ENCODE results near the gene C14orf180.
"Not testable (repeated sequence)": the region's sequence is repeated elsewhere in the genome, so short reads cannot be mapped to it uniquely, and the experiment has no call there.

C14orf180 gene

GRCh38 chr14:104634886-104635570 lies 55.5 kb downstream of the C14orf180 start:
- no peak overlapping the region for H3K4me3 ChIP-seq (ENCODE audit: low read length)
- no peak for DNase-seq (ENCODE audit: low read depth, low spot score)

DNA sequence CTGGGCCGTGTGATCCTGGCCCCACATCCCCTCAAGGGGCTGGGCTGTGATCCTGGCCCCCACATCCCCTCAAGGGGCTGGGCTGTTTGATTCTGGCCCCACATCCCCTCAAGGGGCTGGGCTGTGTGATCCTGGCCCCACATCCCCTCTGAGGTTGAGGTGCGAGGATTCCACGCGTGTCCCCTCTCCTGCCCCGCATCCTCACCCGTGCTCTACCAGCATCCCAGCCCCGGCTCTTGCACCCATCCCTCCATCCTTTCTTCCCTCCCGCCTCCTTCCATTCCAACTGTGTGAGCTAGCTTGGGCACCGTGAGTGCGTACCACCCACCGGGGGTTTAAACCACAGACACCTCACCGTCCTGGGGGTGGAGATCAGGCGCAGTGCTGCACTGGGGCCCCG lies 56.2 kb downstream of the C14orf180 start:
- H3K4me3 ChIP-seq (ENCODE audit: low read length): no peak overlapping the region
- DNase-seq (ENCODE audit: low read depth, low spot score): no peak

DNA sequence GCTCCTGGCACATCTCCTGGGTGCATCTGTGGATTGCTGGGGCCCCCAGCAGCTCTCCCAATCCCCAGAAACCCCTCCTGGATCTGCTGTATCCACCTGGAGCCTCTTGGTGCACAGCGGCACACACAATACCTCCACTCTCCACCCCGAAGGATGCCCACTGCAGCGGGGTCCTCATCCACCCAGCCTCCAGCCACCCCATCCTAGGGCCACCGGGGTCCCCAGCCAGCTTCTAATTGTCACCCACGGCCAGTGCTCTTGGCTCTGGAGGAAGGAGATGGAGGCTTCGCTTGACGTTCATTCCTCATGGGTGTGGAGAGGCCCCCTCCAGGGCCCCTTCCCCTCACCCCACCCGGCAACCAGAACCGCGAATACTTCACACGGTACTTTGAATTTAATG lies 56.6 kb downstream of the C14orf180 start:
- H3K4me3 ChIP-seq (ENCODE audit: low read length): no peak overlapping the region
- DNase-seq (ENCODE audit: low read depth, low spot score): no peak

DNA sequence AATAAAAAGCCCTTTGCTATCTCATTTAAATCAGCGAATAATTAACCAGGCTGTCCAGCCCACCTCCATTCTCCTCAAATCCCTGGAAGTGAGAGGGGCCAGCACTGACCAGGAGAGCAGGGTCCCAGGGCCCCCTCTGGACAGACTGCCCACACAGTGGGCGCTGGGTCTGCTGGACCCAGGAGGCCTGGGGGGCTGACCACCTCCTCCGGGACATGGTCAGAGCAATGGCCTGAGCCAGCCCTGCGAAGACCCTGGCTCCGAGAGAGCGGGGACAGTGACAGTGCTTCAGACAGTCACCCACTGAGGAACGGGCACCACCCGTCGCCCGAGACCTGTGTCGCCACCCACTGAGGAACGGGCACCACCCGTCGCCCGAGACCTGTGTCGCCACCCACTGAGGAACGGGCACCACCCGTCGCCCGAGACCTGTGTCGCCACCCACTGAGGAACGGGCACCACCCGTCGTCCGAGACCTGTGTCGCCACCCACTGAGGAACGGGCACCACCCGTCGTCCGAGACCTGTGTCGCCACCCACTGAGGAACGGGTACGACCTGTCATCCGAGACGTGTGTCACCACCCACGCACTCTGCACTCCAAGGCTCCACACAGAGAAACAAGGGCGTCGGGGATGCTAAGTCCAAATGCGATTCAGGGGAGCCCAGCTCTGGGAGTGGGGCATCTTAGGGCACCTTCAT lies 57.4 kb downstream of the C14orf180 start:
- H3K4me3 ChIP-seq (ENCODE audit: low read length); DNase-seq (ENCODE audit: low read depth, low spot score): not testable (repeated sequence)

DNA sequence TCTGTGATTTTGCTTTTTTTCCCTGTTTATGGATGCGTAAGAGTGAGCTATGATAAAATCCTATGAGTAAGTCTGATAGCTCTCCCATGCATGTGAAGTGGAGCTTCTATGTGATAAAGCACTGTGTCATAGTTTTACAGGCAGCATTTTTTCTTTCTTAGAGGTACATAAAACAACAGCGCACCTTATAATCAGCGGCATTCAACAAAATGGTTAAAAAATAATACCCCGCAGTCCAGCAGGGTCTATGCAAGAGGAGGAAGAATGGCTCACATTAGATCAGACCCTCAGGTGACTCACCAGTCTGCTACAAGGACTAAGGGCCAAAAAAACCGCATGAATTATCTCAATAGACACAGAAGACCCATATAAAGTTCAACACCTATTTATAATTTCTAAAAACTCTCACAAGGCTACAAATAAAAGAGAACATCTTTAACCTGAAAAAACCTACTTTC lies 58.0 kb downstream of the C14orf180 start:
- DNase-seq (ENCODE audit: low read depth, low spot score): no peak
- no peak overlapping the region for H3K4me3 ChIP-seq (ENCODE audit: low read length)

GRCh38 chr14:104638190-104638589 lies 58.6 kb downstream of the C14orf180 start:
- no peak for DNase-seq (ENCODE audit: low read depth, low spot score)
- no peak overlapping the region for H3K4me3 ChIP-seq (ENCODE audit: low read length)

DNA sequence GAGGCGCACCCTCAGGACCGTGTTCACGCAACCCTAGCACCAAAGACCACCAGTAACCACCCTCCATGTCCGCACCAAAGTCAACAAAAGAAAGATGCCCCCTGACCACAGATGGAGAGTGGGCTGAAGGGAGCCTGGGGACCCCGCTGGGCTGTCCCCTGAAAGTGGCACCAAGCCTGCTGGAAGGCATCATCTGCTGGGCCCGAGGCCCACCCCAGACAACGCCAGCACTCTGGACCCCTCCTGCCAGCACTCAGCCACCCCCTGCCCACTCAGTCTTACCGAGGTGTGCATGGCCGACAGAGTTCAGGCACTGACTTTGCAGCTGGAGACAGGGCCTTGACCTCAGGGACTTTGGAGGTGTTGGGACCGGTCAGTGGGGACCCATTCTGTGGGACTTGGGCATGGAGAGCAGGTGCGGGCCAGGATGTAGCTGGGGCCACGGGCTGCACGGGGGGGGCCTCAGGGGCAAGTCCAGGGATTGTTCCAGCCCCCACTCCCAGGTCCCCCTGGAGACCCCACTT lies 59.4 kb downstream of the C14orf180 start:
- no peak for DNase-seq (ENCODE audit: low read depth, low spot score)
- no peak overlapping the region for H3K4me3 ChIP-seq (ENCODE audit: low read length)

GRCh38 chr14:104639471-104639870 lies 59.9 kb downstream of the C14orf180 start:
- no peak for DNase-seq (ENCODE audit: low read depth, low spot score)
- no peak overlapping the region for H3K4me3 ChIP-seq (ENCODE audit: low read length)
